ENCODE results near the gene TOGARAM2.

TOGARAM2 gene

GRCh38 chr2:28981016-28981441 lies at the start of gene TOGARAM2:
TSS of gene TOGARAM2 (plus strand) at chr2:28981298. CDS start at chr2:28994835, 13,537 bp downstream.
- in situ Hi-C loops (cut with MboI; ENCODE audit: low sequenced_read_pairs), result no loop called here

GRCh38 chr2:28934769-28935168 lies 46.3 kb upstream of the TOGARAM2 start:
- in situ Hi-C loops (cut with MboI; ENCODE audit: low sequenced_read_pairs), result no loop called here

- in situ Hi-C loops (cut with MboI; ENCODE audit: low sequenced_read_pairs), result no loop called here
These were observed 40.1 kb upstream of the TOGARAM2 start for GRCh38 chr2:28941008-28941407.

- in situ Hi-C loops (cut with MboI; ENCODE audit: low sequenced_read_pairs), result no loop called here
These were observed 36.4 kb upstream of the TOGARAM2 start for GRCh38 chr2:28944535-28945248.

GRCh38 chr2:28948160-28948559 lies 32.9 kb upstream of the TOGARAM2 start:
- in situ Hi-C loops (cut with MboI; ENCODE audit: low sequenced_read_pairs), result no loop called here

- in situ Hi-C loops (cut with MboI; ENCODE audit: low sequenced_read_pairs), result no loop called here
These were observed 31.9 kb upstream of the TOGARAM2 start for GRCh38 chr2:28949190-28949589.

- in situ Hi-C loops (cut with MboI; ENCODE audit: low sequenced_read_pairs), result no loop called here
These were observed 31.3 kb upstream of the TOGARAM2 start for GRCh38 chr2:28949617-28950305.

GRCh38 chr2:28950941-28951630 lies 30.0 kb upstream of the TOGARAM2 start:
- in situ Hi-C loops (cut with MboI; ENCODE audit: low sequenced_read_pairs), result no loop called here

- in situ Hi-C loops (cut with MboI; ENCODE audit: low sequenced_read_pairs), result no loop called here
These were observed 28.9 kb upstream of the TOGARAM2 start for GRCh38 chr2:28951910-28952835.

GRCh38 chr2:28952836-28953211 lies 28.3 kb upstream of the TOGARAM2 start:
- in situ Hi-C loops (cut with MboI; ENCODE audit: low sequenced_read_pairs), result no loop called here

- in situ Hi-C loops (cut with MboI; ENCODE audit: low sequenced_read_pairs), result loop anchor here (5.0 kb wide), 1 partner anchor 242 kb away; no protein-coding TSS in a partner anchor
These were observed 25.6 kb upstream of the TOGARAM2 start for GRCh38 chr2:28955467-28955866.

GRCh38 chr2:28956415-28956826 lies 24.7 kb upstream of the TOGARAM2 start:
- in situ Hi-C loops (cut with MboI; ENCODE audit: low sequenced_read_pairs), result loop anchor here (5.0 kb wide), 1 partner anchor 241 kb away; no protein-coding TSS in a partner anchor

- in situ Hi-C loops (cut with MboI; ENCODE audit: low sequenced_read_pairs), result loop anchor here (5.0 kb wide), 1 partner anchor 240 kb away; no protein-coding TSS in a partner anchor
These were observed 24.2 kb upstream of the TOGARAM2 start for GRCh38 chr2:28956890-28957289.

- in situ Hi-C loops (cut with MboI; ENCODE audit: low sequenced_read_pairs), result loop anchor here (5.0 kb wide), 1 partner anchor 239 kb away; no protein-coding TSS in a partner anchor
These were observed 22.4 kb upstream of the TOGARAM2 start for GRCh38 chr2:28958689-28959088.

GRCh38 chr2:28960401-28960800 lies 20.7 kb upstream of the TOGARAM2 start:
- in situ Hi-C loops (cut with MboI; ENCODE audit: low sequenced_read_pairs), result no loop called here

- in situ Hi-C loops (cut with MboI; ENCODE audit: low sequenced_read_pairs), result no loop called here
These were observed 18.6 kb upstream of the TOGARAM2 start for GRCh38 chr2:28962505-28962904.

- in situ Hi-C loops (cut with MboI; ENCODE audit: low sequenced_read_pairs), result no loop called here
These were observed 10.5 kb upstream of the TOGARAM2 start for GRCh38 chr2:28970464-28971160.

GRCh38 chr2:28972778-28973335 lies 8.2 kb upstream of the TOGARAM2 start:
- in situ Hi-C loops (cut with MboI; ENCODE audit: low sequenced_read_pairs), result no loop called here

GRCh38 chr2:28974252-28974651 lies 6.8 kb upstream of the TOGARAM2 start:
- in situ Hi-C loops (cut with MboI; ENCODE audit: low sequenced_read_pairs), result no loop called here
